Measurements from ENCODE around the gene DKK1. TPM values are rescaled to one million over a fixed set of nuclear protein-coding genes. Genes with fewer than 3 reads are reported as not detected.

The DKK1 gene
- total and polyA plus RNA-seq, 2 of the 13 experiments (the other 11 are each of a cell fraction or from before 2014, with no cell fraction given), result 123 to 262 TPM

DNA sequence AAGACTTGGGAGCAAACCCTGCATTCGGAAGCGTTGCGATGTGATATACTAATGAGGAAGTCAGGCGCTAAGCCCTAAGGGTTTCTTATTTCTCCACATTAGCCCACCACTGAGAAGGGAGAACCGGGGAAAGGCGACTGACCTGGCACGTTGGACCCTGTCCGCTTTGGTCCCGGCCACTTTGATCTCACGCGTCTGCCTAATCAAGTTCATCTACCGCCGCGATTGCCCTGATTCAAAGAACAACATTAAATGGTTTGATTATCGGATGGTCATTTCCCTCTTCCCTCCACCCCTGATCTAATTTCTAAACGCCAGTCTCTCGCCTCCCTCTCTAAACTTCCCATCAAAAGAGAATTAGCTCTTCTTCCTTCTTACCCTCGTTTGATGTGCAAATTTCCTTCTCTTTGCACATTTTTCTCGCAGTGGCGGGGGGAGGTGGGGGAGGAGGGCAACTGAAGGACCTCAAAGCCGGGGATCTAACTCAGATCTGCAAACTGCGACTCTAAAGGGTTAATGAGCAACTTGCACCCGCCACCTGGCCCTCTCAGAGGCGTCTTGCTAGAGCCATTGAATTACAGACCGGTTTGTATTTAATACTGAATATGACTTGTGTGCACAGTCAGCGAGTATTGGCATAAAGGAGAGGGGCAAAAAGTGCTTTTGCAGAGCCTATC is 687 bp upstream of the DKK1 start (continued):
- TF ChIP-seq, protein P1, sequence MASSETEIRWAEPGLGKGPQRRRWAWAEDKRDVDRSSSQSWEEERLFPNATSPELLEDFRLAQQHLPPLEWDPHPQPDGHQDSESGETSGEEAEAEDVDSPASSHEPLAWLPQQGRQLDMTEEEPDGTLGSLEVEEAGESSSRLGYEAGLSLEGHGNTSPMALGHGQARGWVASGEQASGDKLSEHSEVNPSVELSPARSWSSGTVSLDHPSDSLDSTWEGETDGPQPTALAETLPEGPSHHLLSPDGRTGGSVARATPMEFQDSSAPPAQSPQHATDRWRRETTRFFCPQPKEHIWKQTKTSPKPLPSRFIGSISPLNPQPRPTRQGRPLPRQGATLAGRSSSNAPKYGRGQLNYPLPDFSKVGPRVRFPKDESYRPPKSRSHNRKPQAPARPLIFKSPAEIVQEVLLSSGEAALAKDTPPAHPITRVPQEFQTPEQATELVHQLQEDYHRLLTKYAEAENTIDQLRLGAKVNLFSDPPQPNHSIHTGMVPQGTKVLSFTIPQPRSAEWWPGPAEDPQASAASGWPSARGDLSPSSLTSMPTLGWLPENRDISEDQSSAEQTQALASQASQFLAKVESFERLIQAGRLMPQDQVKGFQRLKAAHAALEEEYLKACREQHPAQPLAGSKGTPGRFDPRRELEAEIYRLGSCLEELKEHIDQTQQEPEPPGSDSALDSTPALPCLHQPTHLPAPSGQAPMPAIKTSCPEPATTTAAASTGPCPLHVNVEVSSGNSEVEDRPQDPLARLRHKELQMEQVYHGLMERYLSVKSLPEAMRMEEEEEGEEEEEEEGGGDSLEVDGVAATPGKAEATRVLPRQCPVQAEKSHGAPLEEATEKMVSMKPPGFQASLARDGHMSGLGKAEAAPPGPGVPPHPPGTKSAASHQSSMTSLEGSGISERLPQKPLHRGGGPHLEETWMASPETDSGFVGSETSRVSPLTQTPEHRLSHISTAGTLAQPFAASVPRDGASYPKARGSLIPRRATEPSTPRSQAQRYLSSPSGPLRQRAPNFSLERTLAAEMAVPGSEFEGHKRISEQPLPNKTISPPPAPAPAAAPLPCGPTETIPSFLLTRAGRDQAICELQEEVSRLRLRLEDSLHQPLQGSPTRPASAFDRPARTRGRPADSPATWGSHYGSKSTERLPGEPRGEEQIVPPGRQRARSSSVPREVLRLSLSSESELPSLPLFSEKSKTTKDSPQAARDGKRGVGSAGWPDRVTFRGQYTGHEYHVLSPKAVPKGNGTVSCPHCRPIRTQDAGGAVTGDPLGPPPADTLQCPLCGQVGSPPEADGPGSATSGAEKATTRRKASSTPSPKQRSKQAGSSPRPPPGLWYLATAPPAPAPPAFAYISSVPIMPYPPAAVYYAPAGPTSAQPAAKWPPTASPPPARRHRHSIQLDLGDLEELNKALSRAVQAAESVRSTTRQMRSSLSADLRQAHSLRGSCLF (CRISPR knock-in tag; IDR thresholded peaks at IDR 0.05; ENCODE audit: borderline replicate concordance), result no peak
- TF ChIP-seq ZFP36L1 (CRISPR knock-in tag; IDR thresholded peaks at IDR 0.05) (0 out of 2 replicates have a peak, but pooled peaks have one; percentile 42), FOXK2 (IDR thresholded peaks at IDR 0.05) (no peak), MED1 (CRISPR knock-in tag; IDR thresholded peaks at IDR 0.05) (no peak), MAFK (conservative IDR thresholded peaks at IDR 0.05 in 1 of 2, IDR thresholded peaks at IDR 0.05 in 1 of 2; ENCODE audit: low read length in 2 of 2) (peak in 1 of 2 experiments; percentile 28; a peak in 1 of 4 replicates)
- TF ChIP-seq, protein P2, sequence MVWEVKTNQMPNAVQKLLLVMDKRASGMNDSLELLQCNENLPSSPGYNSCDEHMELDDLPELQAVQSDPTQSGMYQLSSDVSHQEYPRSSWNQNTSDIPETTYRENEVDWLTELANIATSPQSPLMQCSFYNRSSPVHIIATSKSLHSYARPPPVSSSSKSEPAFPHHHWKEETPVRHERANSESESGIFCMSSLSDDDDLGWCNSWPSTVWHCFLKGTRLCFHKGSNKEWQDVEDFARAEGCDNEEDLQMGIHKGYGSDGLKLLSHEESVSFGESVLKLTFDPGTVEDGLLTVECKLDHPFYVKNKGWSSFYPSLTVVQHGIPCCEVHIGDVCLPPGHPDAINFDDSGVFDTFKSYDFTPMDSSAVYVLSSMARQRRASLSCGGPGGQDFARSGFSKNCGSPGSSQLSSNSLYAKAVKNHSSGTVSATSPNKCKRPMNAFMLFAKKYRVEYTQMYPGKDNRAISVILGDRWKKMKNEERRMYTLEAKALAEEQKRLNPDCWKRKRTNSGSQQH (CRISPR knock-in tag; IDR thresholded peaks at IDR 0.05; ENCODE audit: low read depth), result no peak

All from HepG2 (cell line).